Gastroesophageal sphincter (tissue), 4 donors: ENCODE data around the gene CD83. TPM values are rescaled to one million over a fixed set of nuclear protein-coding genes. Genes with fewer than 3 reads are reported as not detected.
"Not testable (repeated sequence)": the region's sequence is repeated elsewhere in the genome, so short reads cannot be mapped to it uniquely, and the experiment has no call there.

Experiments
- ATAC-seq: fragments of 150-250 bp; one replicate; pipeline ENCODE4 v1.9.1; 2016; ENCODE audit warnings: mild to moderate bottlenecking, moderate library complexity
- H3K27ac ChIP-seq, 4 donors: fragments of 200-600 bp; sonication (generic) in 3 of 4; 1 replicate in 3 of 4; 2 replicates in 1 of 4; pipeline ENCODE4 v1.5.1; 2016 to 2019
- H3K27me3 ChIP-seq: fragments of 200-600 bp; sonication (generic); one replicate; pipeline ENCODE4 v1.5.1; 2019
- H3K36me3 ChIP-seq, 2 donors: fragments of 200-600 bp; sonication (generic); one replicate each; pipeline ENCODE4 v1.5.1; 2019; ENCODE audit warnings: control low read depth in 1 of 2
- H3K4me1 ChIP-seq, 3 donors: fragments of 200-600 bp; sonication (generic); 1 replicate in 2 of 3; 2 replicates in 1 of 3; pipeline ENCODE4 v1.5.1; 2016 to 2019; ENCODE audit warnings: control low read depth in 2 of 3
- H3K4me3 ChIP-seq, 2 donors: fragments of 200-600 bp; sonication (generic); one replicate each; pipeline ENCODE4 v1.5.1; 2019; ENCODE audit warnings: mild to moderate bottlenecking in 1 of 2, moderate library complexity in 1 of 2
- H3K9me3 ChIP-seq, 3 donors: fragments of 200-600 bp; sonication (generic); one replicate each; pipeline ENCODE4 v1.5.1; 2017 to 2019; ENCODE audit warnings: control low read depth in 2 of 3
- CTCF ChIP-seq, 4 experiments: fragments of 200-600 bp in 2 of 4; fragments of 450-650 bp in 2 of 4; sonication (generic) in 1 of 4; IDR thresholded peaks; one replicate each; pipeline ENCODE4 v1.5.1; 2017 to 2019; ENCODE audit warnings: antibody characterized with exemption in 4 of 4, mild to moderate bottlenecking in 2 of 4, moderate library complexity in 2 of 4
- EP300 ChIP-seq: sonication (generic); formaldehyde crosslinking; IDR thresholded peaks from one replicate; pipeline ENCODE4 v1.6.1; 2017; ENCODE audit warnings: antibody characterized with exemption, mild to moderate bottlenecking
- POLR2A ChIP-seq, 2 donors: fragments of 450-650 bp; IDR thresholded peaks; one replicate each; pipeline ENCODE4 v1.6.1; 2017; ENCODE audit warnings: antibody characterized with exemption in 2 of 2, mild to moderate bottlenecking in 2 of 2, moderate library complexity in 1 of 2
- POLR2AphosphoS5 ChIP-seq: sonication (generic); formaldehyde crosslinking; IDR thresholded peaks from one replicate; pipeline ENCODE4 v1.6.1; 2017; ENCODE audit warnings: antibody characterized with exemption
- WGBS, 2 donors: methylation state at CpG; one replicate each; pipeline ENCODE4 v1.1.5; 2018; ENCODE audit warnings: low coverage in 1 of 2; 5-methylcytosine and 5-hydroxymethylcytosine counted together
- total RNA-seq, 4 donors: library from RNA; depleted of rRNA; stranded (reverse); fragments of >200 nt; gene quantifications; one replicate each; pipeline ENCODE4 v1.1.0, GENCODE V29; 2016

CD83 gene
- total RNA-seq, 4 donors from 2014 or later: 0.31 to 4.3 (median 2.1) TPM

DNA sequence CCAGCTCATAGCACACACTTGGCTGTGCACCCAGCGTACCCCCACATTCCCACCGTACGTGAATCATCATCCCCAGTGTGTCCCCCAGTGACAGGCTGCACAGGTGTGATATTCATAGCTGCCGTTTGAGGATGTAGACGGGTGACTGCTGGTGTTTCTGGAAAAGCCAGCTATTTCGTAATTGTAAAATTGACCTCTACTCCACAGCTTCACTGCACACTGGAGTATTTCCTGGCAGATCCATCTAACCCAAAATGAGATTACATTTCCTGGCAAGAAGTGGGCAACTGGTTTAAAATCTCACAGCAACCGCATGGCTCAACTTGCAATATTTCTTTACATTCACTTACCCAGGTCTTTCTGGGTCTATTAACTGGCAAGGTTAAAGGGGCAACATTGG lies 30.3 kb downstream of the CD83 start:
- no peak for ATAC-seq

DNA sequence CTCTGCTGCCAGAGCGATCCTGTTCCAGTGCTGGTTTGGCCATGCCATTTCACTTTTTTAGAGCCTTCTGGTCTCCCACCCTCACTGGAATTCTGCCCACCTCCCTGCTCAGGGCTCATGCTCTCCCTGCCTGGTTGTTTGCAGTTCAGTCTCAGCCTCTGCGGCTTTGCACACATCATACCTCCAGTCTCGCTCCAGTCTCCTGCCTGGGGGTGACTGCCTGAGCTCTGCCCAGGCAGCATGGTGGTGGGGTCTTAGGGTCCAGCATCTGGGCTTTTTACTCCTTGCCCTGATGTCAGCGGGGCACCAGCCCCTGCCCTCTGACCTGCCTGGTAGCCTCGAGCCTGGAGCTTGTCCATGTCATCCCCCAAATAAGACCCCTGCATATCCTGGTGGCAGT lies 30.9 kb downstream of the CD83 start:
- Histone ChIP-seq H3K4me3 (no peak overlapping the region), H3K9me3 (no peaks in the 10 kb centered on the region), H3K27ac (no peak overlapping the region), H3K4me1 (no peaks in the 10 kb centered on the region), H3K27me3 (no peaks in the 10 kb centered on the region), H3K36me3 (no peaks in the 10 kb centered on the region)
- 94 to 100% methylated on average over 2 of the region's 5 CpGs for WGBS, 2 donors
- no peak for ATAC-seq
- no peak for TF ChIP-seq CTCF (IDR thresholded peaks at IDR 0.05)
- TF ChIP-seq POLR2AphosphoS5: no peak
- TF ChIP-seq POLR2A (IDR thresholded peaks at IDR 0.05): no peak
- TF ChIP-seq EP300: no peak

More for the DNA sequence above, 30.3 kb downstream of the CD83 start:
- no peak for TF ChIP-seq POLR2AphosphoS5
- TF ChIP-seq CTCF (IDR thresholded peaks at IDR 0.05): no peak
- TF ChIP-seq EP300: no peak
- TF ChIP-seq POLR2A (IDR thresholded peaks at IDR 0.05): no peak
- H3K36me3 ChIP-seq: no peaks in the 10 kb centered on the region
- no peaks in the 10 kb centered on the region for H3K9me3 ChIP-seq
- H3K4me3 ChIP-seq: no peak overlapping the region
- H3K4me1 ChIP-seq: peaks cover 0 to 1% (median 0%) of the 10 kb centered on the region in 3 donors
- WGBS, 2 donors: 90 to 96% methylated on average over 4 to 5 of the region's 7 CpGs
- no peak overlapping the region for H3K27ac ChIP-seq
- no peaks in the 10 kb centered on the region for H3K27me3 ChIP-seq

GRCh38 chr6:14149053-14149738 lies 31.6 kb downstream of the CD83 start:
- no peak for TF ChIP-seq EP300
- no peak for TF ChIP-seq POLR2AphosphoS5
- no peak for TF ChIP-seq POLR2A (IDR thresholded peaks at IDR 0.05)
- no peak for TF ChIP-seq CTCF (IDR thresholded peaks at IDR 0.05)
- no peak for ATAC-seq
- WGBS, 2 donors: 80 to 88% methylated on average over 4 to 6 of the region's 6 CpGs

GRCh38 chr6:14149739-14150130 lies 32.2 kb downstream of the CD83 start:
- Histone ChIP-seq H3K4me3 (no peak overlapping the region), H3K36me3 (no peaks in the 10 kb centered on the region), H3K9me3 (no peaks in the 10 kb centered on the region), H3K4me1 (no peaks in the 10 kb centered on the region), H3K27ac (no peak overlapping the region), H3K27me3 (no peaks in the 10 kb centered on the region)
- WGBS, 2 donors: 88 to 100% methylated on average over 4 to 7 of the region's 7 CpGs
- TF ChIP-seq POLR2A (IDR thresholded peaks at IDR 0.05) (no peak), POLR2AphosphoS5 (no peak), EP300 (no peak), CTCF (IDR thresholded peaks at IDR 0.05) (no peak)
- no peak for ATAC-seq

More at GRCh38 chr6:14149053-14149738, 31.6 kb downstream of the CD83 start:
- H3K9me3 ChIP-seq: no peaks in the 10 kb centered on the region
- H3K4me3 ChIP-seq: no peak overlapping the region
- no peaks in the 10 kb centered on the region for H3K4me1 ChIP-seq
- no peaks in the 10 kb centered on the region for H3K27me3 ChIP-seq
- no peak overlapping the region for H3K27ac ChIP-seq
- no peaks in the 10 kb centered on the region for H3K36me3 ChIP-seq

DNA sequence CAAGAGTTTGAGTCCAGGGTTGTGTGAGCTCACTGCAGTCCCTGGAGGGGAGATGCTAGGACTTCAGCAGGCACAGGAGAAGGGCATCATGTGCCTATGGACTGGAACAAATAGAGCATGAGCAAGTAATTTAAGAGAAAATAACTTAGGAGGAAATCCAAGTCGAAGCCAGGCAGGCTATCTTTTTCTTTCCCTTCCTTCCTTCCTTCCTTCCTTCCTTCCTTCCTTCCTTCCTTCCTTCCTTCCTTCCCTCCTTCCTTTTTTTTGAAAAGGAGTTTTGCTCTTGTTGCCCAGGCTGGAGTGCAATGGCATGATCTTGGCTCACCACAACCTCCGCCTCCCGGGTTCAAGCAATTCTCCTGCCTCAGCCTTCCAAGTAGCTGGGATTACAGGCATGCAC lies 33.7 kb downstream of the CD83 start:
- 87 to 88% methylated on average over 2 to 3 of the region's 3 CpGs for WGBS, 2 donors
- not testable (repeated sequence) for H3K27me3 ChIP-seq, H3K27ac ChIP-seq, H3K36me3 ChIP-seq, H3K9me3 ChIP-seq, H3K4me3 ChIP-seq, H3K4me1 ChIP-seq, ATAC-seq
